C4-2B (cell line): Measurements from ENCODE around the gene LIPT2.

ENCODE experiments used
- ZFX ChIP-seq: fragments of 450-650 bp; IDR thresholded peaks from 2 replicates; pipeline ENCODE4 v1.6.1; 2017
- TF ChIP-seq, protein P1 (sequence below): fragments of 450-650 bp; conservative IDR thresholded peaks from 2 replicates; pipeline ENCODE4 v1.5.1; 2017; ENCODE audit warnings: mild to moderate bottlenecking

DNA sequence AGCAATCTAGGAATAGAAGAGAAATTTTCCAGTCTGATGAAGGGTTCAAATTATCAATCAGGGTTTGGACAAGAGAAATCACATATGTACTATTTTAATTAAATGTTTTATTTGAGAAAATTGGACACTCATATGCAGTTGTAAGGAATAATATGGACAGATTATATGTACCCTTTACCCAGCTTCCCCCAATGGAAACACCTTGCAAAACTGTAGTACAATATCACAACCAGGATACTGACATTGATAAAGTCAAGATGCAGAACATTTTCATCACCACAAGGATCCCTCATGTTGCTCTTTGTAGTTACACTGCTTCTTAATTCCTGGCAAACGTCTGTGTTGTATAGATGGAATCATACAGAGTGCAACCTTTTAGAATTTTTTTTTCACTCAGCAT lies 1.4 kb upstream of the LIPT2 start:
- TF ChIP-seq, protein P1, sequence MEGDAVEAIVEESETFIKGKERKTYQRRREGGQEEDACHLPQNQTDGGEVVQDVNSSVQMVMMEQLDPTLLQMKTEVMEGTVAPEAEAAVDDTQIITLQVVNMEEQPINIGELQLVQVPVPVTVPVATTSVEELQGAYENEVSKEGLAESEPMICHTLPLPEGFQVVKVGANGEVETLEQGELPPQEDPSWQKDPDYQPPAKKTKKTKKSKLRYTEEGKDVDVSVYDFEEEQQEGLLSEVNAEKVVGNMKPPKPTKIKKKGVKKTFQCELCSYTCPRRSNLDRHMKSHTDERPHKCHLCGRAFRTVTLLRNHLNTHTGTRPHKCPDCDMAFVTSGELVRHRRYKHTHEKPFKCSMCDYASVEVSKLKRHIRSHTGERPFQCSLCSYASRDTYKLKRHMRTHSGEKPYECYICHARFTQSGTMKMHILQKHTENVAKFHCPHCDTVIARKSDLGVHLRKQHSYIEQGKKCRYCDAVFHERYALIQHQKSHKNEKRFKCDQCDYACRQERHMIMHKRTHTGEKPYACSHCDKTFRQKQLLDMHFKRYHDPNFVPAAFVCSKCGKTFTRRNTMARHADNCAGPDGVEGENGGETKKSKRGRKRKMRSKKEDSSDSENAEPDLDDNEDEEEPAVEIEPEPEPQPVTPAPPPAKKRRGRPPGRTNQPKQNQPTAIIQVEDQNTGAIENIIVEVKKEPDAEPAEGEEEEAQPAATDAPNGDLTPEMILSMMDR = no peak
- TF ChIP-seq ZFX = no peak
